PC-3 (cell line): ENCODE measurements around the gene SFMBT2. TPM values are rescaled to one million over a fixed set of nuclear protein-coding genes. Genes with fewer than 3 reads are reported as not detected.

Experiments used
- ATAC-seq: fragments of 200-7000 bp; cut with Tn5 transposase; 2 replicates; pipeline ENCODE4 v1.9.1; 2020; ENCODE audit warnings: mild to moderate bottlenecking, moderate library complexity
- BruUV-seq: library from RNA; stranded (reverse); fragments of 400-500 nt; replicated peaks from 2 replicates; lab custom pipeline; 2021; lab: Mats Ljungman, UMichigan
- CTCF ChIA-PET: fragments of 300-600 bp; sonication (Branson Sonifier 250); formaldehyde crosslinking; loops from one replicate; lab custom pipeline; 2022; ENCODE audit warnings: antibody characterized with exemption; lab: Charles Lee
- POLR2A ChIA-PET: fragments of 300-600 bp; sonication (Branson Sonifier 250); formaldehyde crosslinking; loops from one replicate; lab custom pipeline; 2022; ENCODE audit warnings: antibody characterized with exemption; ENCODE audit not compliant: unreplicated experiment; lab: Charles Lee
- DNase-seq: peaks from one replicate; pipeline ENCODE4 v3.0.0-alpha.2; 2015
- H2AFZ ChIP-seq: fragments of 300-600 bp; sonication (generic); 2 replicates; pipeline ENCODE4 v1.6.0; 2016; ENCODE audit warnings: antibody characterized with exemption, low read length
- H3F3A ChIP-seq: fragments of 300-600 bp; sonication (generic); one replicate; pipeline ENCODE4 v1.6.0; 2017; ENCODE audit warnings: antibody characterized with exemption, low read length, control low read depth, mild to moderate bottlenecking; ENCODE audit not compliant: unreplicated experiment
- H3K27ac ChIP-seq: fragments of 300-600 bp; sonication (generic); 2 replicates; pipeline ENCODE4 v1.5.1; 2016; ENCODE audit warnings: mild to moderate bottlenecking, low read length
- H3K27me3 ChIP-seq: fragments of 300-600 bp; sonication (generic); 2 replicates; pipeline ENCODE4 v1.6.1; 2016; ENCODE audit warnings: low read length, mixed read lengths
- H3K36me3 ChIP-seq: fragments of 300-600 bp; sonication (generic); 2 replicates; pipeline ENCODE4 v1.6.1; 2016; ENCODE audit warnings: low read depth, mixed run types, low read length, mixed read lengths
- H3K4me1 ChIP-seq: fragments of 300-600 bp; sonication (generic); 2 replicates; pipeline ENCODE4 v1.5.1; 2016; ENCODE audit warnings: low read length; ENCODE audit not compliant: insufficient read depth
- H3K4me2 ChIP-seq: fragments of 300-600 bp; sonication (generic); 2 replicates; pipeline ENCODE4 v1.6.0; 2016; ENCODE audit warnings: low read length
- H3K4me3 ChIP-seq: fragments of 300-600 bp; sonication (generic); 2 replicates; pipeline ENCODE4 v1.5.1; 2016; ENCODE audit warnings: mild to moderate bottlenecking, low read length, mixed read lengths
- H3K79me2 ChIP-seq: fragments of 300-600 bp; sonication (generic); 2 replicates; pipeline ENCODE4 v1.6.1; 2017; ENCODE audit warnings: low read length, mixed read lengths
- H3K9ac ChIP-seq: fragments of 300-600 bp; sonication (generic); 2 replicates; pipeline ENCODE4 v1.6.0; 2016; ENCODE audit warnings: mild to moderate bottlenecking, low read length
- H3K9me2 ChIP-seq: fragments of 300-600 bp; sonication (generic); replicated peaks from 2 replicates; pipeline ENCODE4 v1.6.1; 2016; ENCODE audit warnings: mixed run types, low read length, mixed read lengths
- H3K9me3 ChIP-seq: fragments of 300-600 bp; sonication (generic); 2 replicates; pipeline ENCODE4 v1.6.1; 2016; ENCODE audit warnings: low read length, mixed read lengths
- H4K20me1 ChIP-seq: fragments of 300-600 bp; sonication (generic); 2 replicates; pipeline ENCODE4 v1.6.1; 2016; ENCODE audit warnings: low read length, mixed read lengths
- CTCF ChIP-seq: fragments of 300-600 bp; sonication (generic); conservative IDR thresholded peaks from 2 replicates; pipeline ENCODE4 v1.5.1; 2017; ENCODE audit warnings: antibody characterized with exemption, low read depth, mild to moderate bottlenecking, low read length
- EZH2 ChIP-seq: fragments of 300-600 bp; sonication (generic); IDR thresholded peaks from one replicate; pipeline ENCODE4 v1.6.1; 2017; ENCODE audit warnings: antibody characterized with exemption, mild to moderate bottlenecking, low read length; ENCODE audit not compliant: unreplicated experiment
- EZH2phosphoT487 ChIP-seq: fragments of 300-600 bp; sonication (generic); IDR thresholded peaks from 2 replicates; pipeline ENCODE4 v1.6.1; 2018; ENCODE audit warnings: mild to moderate bottlenecking, antibody characterized with exemption, low read length, borderline replicate concordance
- intact Hi-C: fragments of 100-400 bp; cut with micrococcal nuclease; formaldehyde crosslinking; loops from 2 replicates; pipeline ENCODE4 v1.9.0; 2023
- total RNA-seq: library from RNA; depleted of rRNA; stranded (reverse); fragments of >200 nt; gene quantifications from 2 replicates; pipeline ENCODE4 v1.2.3, GENCODE V29; 2014

Gene SFMBT2
- total RNA-seq, 1 experiment from 2014 or later, result 1.9 TPM

GRCh38 chr10:7457478-7458316 lies 46.9 kb upstream of the SFMBT2 start:
- H3K27me3 ChIP-seq, result no peaks in the 10 kb centered on the region
- DNase-seq (no peak), ATAC-seq (no peak)
- no peaks in the 10 kb centered on the region for H3K9me3 ChIP-seq
- H4K20me1 ChIP-seq, result no peaks in the 10 kb centered on the region
- intact Hi-C loops, result no loop called here
- no peak for TF ChIP-seq EZH2phosphoT487
- no peak for TF ChIP-seq CTCF
- no peak for TF ChIP-seq EZH2
- H3K36me3 ChIP-seq, result no peaks in the 10 kb centered on the region
- H3K9ac ChIP-seq, result no peak overlapping the region
- H3K79me2 ChIP-seq, result no peaks in the 10 kb centered on the region
- no peak overlapping the region for H3K4me2 ChIP-seq
- BruUV-seq, result no TSS peak
- no peaks in the 10 kb centered on the region for H3K4me1 ChIP-seq
- no peaks in the 10 kb centered on the region for H3F3A ChIP-seq
- ChIA-PET CTCF (no interaction called here), POLR2A (no interaction called here)
- no peak overlapping the region for H3K27ac ChIP-seq
- no peak overlapping the region for H3K4me3 ChIP-seq
- H3K9me2 ChIP-seq, result no peaks in the 10 kb centered on the region
- no peak overlapping the region for H2AFZ ChIP-seq

DNA sequence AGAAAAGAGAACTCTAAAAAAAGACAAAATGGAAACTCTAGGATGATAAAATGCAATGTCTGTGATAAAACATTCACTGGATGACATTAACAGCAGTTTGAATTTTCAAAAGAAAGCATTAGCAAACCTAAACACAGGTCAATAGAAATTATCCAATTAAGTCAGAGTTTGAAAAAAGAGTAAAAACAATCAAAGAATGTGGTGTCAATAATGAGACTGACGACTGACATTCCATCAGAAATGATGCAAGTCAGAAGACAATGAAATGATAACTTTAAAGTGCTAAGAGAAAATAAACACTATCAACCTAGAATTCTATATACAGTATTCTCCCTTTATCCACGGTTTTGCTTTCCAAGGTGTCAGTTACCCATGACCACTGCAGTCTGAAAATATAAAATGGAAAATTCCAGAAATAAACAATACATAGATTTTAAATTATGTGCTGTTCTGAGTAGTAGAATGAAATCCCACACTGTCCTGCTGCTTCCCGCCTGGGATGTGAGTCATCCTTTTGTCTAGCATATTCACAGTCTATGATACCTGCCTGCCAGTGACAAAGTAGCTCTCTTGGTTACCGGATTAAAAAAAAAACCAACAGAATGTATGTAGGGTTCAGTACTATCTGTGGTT lies 38.3 kb upstream of the SFMBT2 start:
- intact Hi-C loops, result no loop called here
- H3K4me1 ChIP-seq, result no peaks in the 10 kb centered on the region
- H3K9me2 ChIP-seq, result no peaks in the 10 kb centered on the region
- POLR2A ChIA-PET, result no interaction called here
- peaks cover 19% of the 10 kb centered on the region; the same call in 1 of the 2 replicates for H3K27me3 ChIP-seq
- H3K4me3 ChIP-seq, result no peak overlapping the region
- no peak overlapping the region for H3K9ac ChIP-seq
- H4K20me1 ChIP-seq, result no peaks in the 10 kb centered on the region
- ATAC-seq (no peak), DNase-seq (no peak)
- no peaks in the 10 kb centered on the region for H3K79me2 ChIP-seq
- no peak for TF ChIP-seq CTCF
- no peak for TF ChIP-seq EZH2phosphoT487
- TF ChIP-seq EZH2, result no peak
- H3K9me3 ChIP-seq, result no peaks in the 10 kb centered on the region
- H3F3A ChIP-seq, result no peaks in the 10 kb centered on the region
- H3K4me2 ChIP-seq, result no peak overlapping the region
- no peak overlapping the region for H3K27ac ChIP-seq
- CTCF ChIA-PET, result no interaction called here
- H2AFZ ChIP-seq, result no peak overlapping the region
- no peaks in the 10 kb centered on the region for H3K36me3 ChIP-seq
- BruUV-seq, result no TSS peak
